CD4-positive, alpha-beta memory T cell (primary cell): ENCODE data around the gene PPM1F. TPM values are rescaled to one million over a fixed set of nuclear protein-coding genes. Genes with fewer than 3 reads are reported as not detected.
A peak's percentile ranks its signal among the peaks of the same experiment; 100 is the strongest.

ENCODE experiments used
- CTCF ChIA-PET: fragments of 350-600 bp; sonication (Branson Sonifier 250); formaldehyde crosslinking; loops from one replicate; lab custom pipeline; 2021; ENCODE audit warnings: inconsistent platforms; ENCODE audit not compliant: partially characterized antibody; lab: Charles Lee
- POLR2A ChIA-PET: fragments of 350-600 bp; sonication (Branson Sonifier 250); formaldehyde crosslinking; loops from one replicate; lab custom pipeline; 2021; ENCODE audit not compliant: partially characterized antibody; lab: Charles Lee
- DNase-seq, 5 donors: peaks; one replicate each; pipeline versions ENCODE4 v3.0.0 to v3.0.0-alpha.2; 2020 to 2022; ENCODE audit warnings: mixed read lengths in 1 of 5
- H3K27ac ChIP-seq: one replicate; pipeline ENCODE4 v1.7.0; 2013; ENCODE audit warnings: low read depth, low read length
- H3K27me3 ChIP-seq: 2 replicates; pipeline ENCODE4 v1.7.0; 2013; ENCODE audit warnings: mild to moderate bottlenecking, low read length, moderate library complexity; ENCODE audit not compliant: insufficient read depth
- H3K36me3 ChIP-seq: 2 replicates; pipeline ENCODE4 v1.7.0; 2013; ENCODE audit warnings: mild to moderate bottlenecking, low read length, moderate library complexity; ENCODE audit not compliant: insufficient read depth
- H3K4me1 ChIP-seq: 2 replicates; pipeline ENCODE4 v1.7.0; 2013; ENCODE audit warnings: mild to moderate bottlenecking, low read length, moderate library complexity; ENCODE audit not compliant: insufficient read depth
- H3K4me3 ChIP-seq, 2 donors: one replicate each; pipeline ENCODE4 v1.7.0; 2013; ENCODE audit warnings: low read length in 2 of 2, mild to moderate bottlenecking in 1 of 2
- H3K9me3 ChIP-seq, 2 donors: one replicate each; pipeline ENCODE4 v1.7.0; 2013; ENCODE audit warnings: low read length in 2 of 2, control low read depth in 1 of 2; ENCODE audit not compliant: control insufficient read depth in 1 of 2
- H3K27ac Mint-ChIP-seq, 7 donors: one replicate each; pipeline ENCODE4 v1.8.0; 2020 to 2021; ENCODE audit warnings: mixed read lengths in 7 of 7, mild to moderate bottlenecking in 6 of 7, inconsistent platforms in 3 of 7, moderate library complexity in 3 of 7
- H3K27me3 Mint-ChIP-seq, 2 donors: one replicate each; pipeline ENCODE4 v1.8.0; 2020 to 2021; ENCODE audit warnings: mixed read lengths in 2 of 2
- H3K36me3 Mint-ChIP-seq, 2 donors: one replicate each; pipeline ENCODE4 v1.8.0; 2020 to 2021; ENCODE audit warnings: mixed read lengths in 2 of 2, inconsistent platforms in 1 of 2, mild to moderate bottlenecking in 1 of 2
- H3K4me1 Mint-ChIP-seq, 4 donors: one replicate each; pipeline ENCODE4 v1.8.0; 2020 to 2021; ENCODE audit warnings: mixed read lengths in 4 of 4, mild to moderate bottlenecking in 1 of 4
- H3K4me3 Mint-ChIP-seq, 8 donors: one replicate each; pipeline ENCODE4 v1.8.0; 2020 to 2021; ENCODE audit warnings: mixed read lengths in 8 of 8, mild to moderate bottlenecking in 7 of 8, moderate library complexity in 6 of 8, inconsistent platforms in 3 of 8
- H3K9me3 Mint-ChIP-seq, 8 donors: one replicate each; pipeline ENCODE4 v1.8.0; 2020 to 2021; ENCODE audit warnings: mixed read lengths in 8 of 8, mild to moderate bottlenecking in 5 of 8, inconsistent platforms in 3 of 8, moderate library complexity in 1 of 8
- intact Hi-C: fragments of 100-400 bp; cut with micrococcal nuclease; formaldehyde crosslinking; loops from one replicate; pipeline ENCODE4 v1.15.1; 2023
- polyA plus RNA-seq, 2 donors: library from polyadenylated mRNA; unstranded; fragments of 300-500 nt; fragmentation: Illumina TruSeq; gene quantifications; one replicate each; pipeline ENCODE4 v1.2.3, GENCODE V29; 2021
- total RNA-seq, 2 experiments: library from RNA; stranded (reverse); gene quantifications; one replicate each; pipeline ENCODE4 v1.2.3, GENCODE V29; 2021

The PPM1F gene
- total and polyA plus RNA-seq, 4 experiments from 2014 or later = 5.3 to 25.4 (median 15.2) TPM

- POLR2A ChIA-PET = interaction anchor here (3.2 kb wide), 1 partner anchor 13 kb away, joined by 21 read pairs; the partner anchor contains the start of gene PPM1F
- Mint-ChIP-seq H3K27ac (peak overlapping the region in 5 of 7 donors; percentile 3 to 79 (median 64)), H3K4me1 (peaks cover 16 to 58% (median 29%) of the 10 kb centered on the region in 4 donors), H3K9me3 (no peaks in the 10 kb centered on the region), H3K4me3 (peak overlapping the region in 6 of 8 donors; percentile 32 to 63 (median 50)), H3K27me3 (no peaks in the 10 kb centered on the region), H3K36me3 (peaks cover 8 to 16% of the 10 kb centered on the region in 2 donors)
- Histone ChIP-seq H3K4me1 (peaks cover 26% of the 10 kb centered on the region), H3K4me3 (no peak overlapping the region), H3K9me3 (no peaks in the 10 kb centered on the region), H3K36me3 (no peaks in the 10 kb centered on the region), H3K27ac (no peak overlapping the region), H3K27me3 (no peaks in the 10 kb centered on the region)
- CTCF ChIA-PET = interaction anchor here (1.2 to 6.1 kb wide), 3 partner anchors 12 to 33 kb away, joined by 3 to 85 read pairs (median 6); partner anchors contain the start of gene PPM1F
- intact Hi-C loops = loop anchor here (2.0 kb wide), 1 partner anchor 13 kb away; the partner anchor contains the start of gene PPM1F
- DNase-seq = no peak
Measured at GRCh38 chr22:21939461-21939913, 13.2 kb downstream of the PPM1F start.

GRCh38 chr22:21938906-21939305, 13.7 kb downstream of the PPM1F start:
- CTCF ChIA-PET = interaction anchor here (1.4 to 6.1 kb wide), 4 partner anchors 12 to 172 kb away, joined by 3 to 85 read pairs (median 6); partner anchors contain the start of gene PPM1F
- peaks cover 8 to 16% of the 10 kb centered on the region in 2 donors for H3K36me3 Mint-ChIP-seq
- peaks cover 16 to 58% (median 29%) of the 10 kb centered on the region in 4 donors for H3K4me1 Mint-ChIP-seq
- H3K27ac Mint-ChIP-seq = peak overlapping the region; percentile 64 to 95 (median 83)
- Histone ChIP-seq H3K27me3 (no peaks in the 10 kb centered on the region), H3K9me3 (no peaks in the 10 kb centered on the region), H3K4me3 (no peak overlapping the region), H3K36me3 (no peaks in the 10 kb centered on the region), H3K4me1 (peaks cover 26% of the 10 kb centered on the region), H3K27ac (no peak overlapping the region)
- POLR2A ChIA-PET = interaction anchor here (3.2 kb wide), 1 partner anchor 14 kb away, joined by 21 read pairs; the partner anchor contains the start of gene PPM1F
- intact Hi-C loops = loop anchor here (1.0 to 2.0 kb wide), 2 partner anchors 14 to 226 kb away; partner anchors contain the start of gene PPM1F
- no peaks in the 10 kb centered on the region for H3K9me3 Mint-ChIP-seq
- peak overlapping the region in 7 of 8 donors; percentile 75 to 89 (median 84) for H3K4me3 Mint-ChIP-seq
- DNase-seq = no peak
- H3K27me3 Mint-ChIP-seq = no peaks in the 10 kb centered on the region

- peak overlapping the region; percentile 70 to 89 (median 84) for H3K4me3 Mint-ChIP-seq
- Histone ChIP-seq H3K27ac (peak overlapping the region; percentile 63), H3K27me3 (no peaks in the 10 kb centered on the region), H3K36me3 (peaks cover 1% of the 10 kb centered on the region), H3K4me1 (peaks cover 26% of the 10 kb centered on the region), H3K9me3 (no peaks in the 10 kb centered on the region), H3K4me3 (peak overlapping the region; percentile 24 to 75)
- ChIA-PET POLR2A (interaction anchor here (0.5 to 3.2 kb wide), 4 partner anchors 14 to 225 kb away, joined by 3 to 21 read pairs (median 3); partner anchors contain the start of gene PPM1F), CTCF (interaction anchor here (1.2 to 6.1 kb wide), 6 partner anchors 13 to 171 kb away, joined by 3 to 85 read pairs (median 5); partner anchors contain the start of gene PPM1F)
- H3K4me1 Mint-ChIP-seq = peaks cover 16 to 58% (median 29%) of the 10 kb centered on the region in 4 donors
- H3K27me3 Mint-ChIP-seq = no peaks in the 10 kb centered on the region
- intact Hi-C loops = loop anchor here (1.0 to 2.0 kb wide), 2 partner anchors 15 to 225 kb away; partner anchors contain the start of gene PPM1F
- peak; percentile 83 to 88 (median 84) for DNase-seq
- peak overlapping the region; percentile 64 to 95 (median 83) for H3K27ac Mint-ChIP-seq
- peaks cover 8 to 16% of the 10 kb centered on the region in 2 donors for H3K36me3 Mint-ChIP-seq
- no peaks in the 10 kb centered on the region for H3K9me3 Mint-ChIP-seq
Measured at GRCh38 chr22:21938071-21938822, 14.4 kb downstream of the PPM1F start.

GRCh38 chr22:21937821-21938070, 14.9 kb downstream of the PPM1F start:
- Histone ChIP-seq H3K27me3 (no peaks in the 10 kb centered on the region), H3K27ac (peak overlapping the region; percentile 63), H3K4me1 (peaks cover 26% of the 10 kb centered on the region), H3K4me3 (peak overlapping the region in 1 of 2 donors; percentile 75), H3K36me3 (peaks cover 6% of the 10 kb centered on the region), H3K9me3 (no peaks in the 10 kb centered on the region)
- intact Hi-C loops = loop anchor here (1.0 to 2.0 kb wide), 2 partner anchors 15 to 224 kb away; partner anchors contain the start of gene PPM1F
- H3K4me3 Mint-ChIP-seq = peak overlapping the region; percentile 70 to 89 (median 84)
- H3K4me1 Mint-ChIP-seq = peaks cover 16 to 54% (median 27%) of the 10 kb centered on the region in 4 donors
- peaks cover 11 to 16% of the 10 kb centered on the region in 2 donors for H3K36me3 Mint-ChIP-seq
- ChIA-PET CTCF (interaction anchor here (1.2 to 6.1 kb wide), 6 partner anchors 14 to 171 kb away, joined by 3 to 85 read pairs (median 5); partner anchors contain the start of gene PPM1F), POLR2A (interaction anchor here (1.1 to 3.2 kb wide), 3 partner anchors 15 to 294 kb away, joined by 3 to 21 read pairs (median 3); partner anchors contain the start of gene PPM1F)
- DNase-seq = no peak
- H3K27ac Mint-ChIP-seq = peak overlapping the region in 5 of 7 donors; percentile 79 to 95 (median 90)
- H3K9me3 Mint-ChIP-seq = no peaks in the 10 kb centered on the region
- H3K27me3 Mint-ChIP-seq = no peaks in the 10 kb centered on the region

GRCh38 chr22:21937041-21937820, 15.4 kb downstream of the PPM1F start:
- POLR2A ChIA-PET = interaction anchor here (1.1 to 3.2 kb wide), 3 partner anchors 15 to 294 kb away, joined by 3 to 21 read pairs (median 3); partner anchors contain the start of gene PPM1F
- no peak for DNase-seq

GRCh38 chr22:21936151-21936775, 16.4 kb downstream of the PPM1F start:
- Histone ChIP-seq H3K9me3 (no peaks in the 10 kb centered on the region), H3K4me3 (no peak overlapping the region), H3K36me3 (peaks cover 13% of the 10 kb centered on the region), H3K27ac (no peak overlapping the region), H3K4me1 (peaks cover 15% of the 10 kb centered on the region), H3K27me3 (no peaks in the 10 kb centered on the region)
- CTCF ChIA-PET = interaction anchor here (1.2 to 6.1 kb wide), 4 partner anchors 15 to 231 kb away, joined by 3 to 85 read pairs (median 4); partner anchors contain the start of gene PPM1F
- H3K27me3 Mint-ChIP-seq = no peaks in the 10 kb centered on the region
- intact Hi-C loops = no loop called here
- peak overlapping the region in 1 of 7 donors; percentile 52 for H3K27ac Mint-ChIP-seq
- POLR2A ChIA-PET = interaction anchor here (1.2 kb wide), 1 partner anchor 13 kb away, joined by 4 read pairs; no protein-coding TSS in a partner anchor
- DNase-seq = no peak
- no peak overlapping the region for H3K4me3 Mint-ChIP-seq
- peaks cover 12 to 15% of the 10 kb centered on the region in 2 donors for H3K36me3 Mint-ChIP-seq
- H3K4me1 Mint-ChIP-seq = peaks cover 6 to 39% (median 17%) of the 10 kb centered on the region in 4 donors
- H3K9me3 Mint-ChIP-seq = no peaks in the 10 kb centered on the region

More at GRCh38 chr22:21937041-21937820, 15.4 kb downstream of the PPM1F start:
- no peaks in the 10 kb centered on the region for H3K27me3 Mint-ChIP-seq
- H3K9me3 Mint-ChIP-seq = no peaks in the 10 kb centered on the region
- H3K4me1 Mint-ChIP-seq = peaks cover 12 to 48% (median 23%) of the 10 kb centered on the region in 4 donors
- Histone ChIP-seq H3K27ac (peak overlapping the region; percentile 63), H3K4me3 (no peak overlapping the region), H3K27me3 (no peaks in the 10 kb centered on the region), H3K36me3 (peaks cover 11% of the 10 kb centered on the region), H3K4me1 (peaks cover 22% of the 10 kb centered on the region), H3K9me3 (no peaks in the 10 kb centered on the region)
- peak overlapping the region in 2 of 8 donors; percentile 46 to 55 for H3K4me3 Mint-ChIP-seq
- intact Hi-C loops = no loop called here
- H3K27ac Mint-ChIP-seq = peak overlapping the region in 3 of 7 donors; percentile 48 to 95 (median 79)
- H3K36me3 Mint-ChIP-seq = peaks cover 15 to 16% of the 10 kb centered on the region in 2 donors
- CTCF ChIA-PET = interaction anchor here (1.2 to 6.1 kb wide), 7 partner anchors 14 to 170 kb away, joined by 3 to 85 read pairs (median 5); partner anchors contain the start of gene PPM1F
